NCI-H2196 (cell line): Measurements from ENCODE around the gene TFAP2E.

Source experiments
- DNase-seq: peaks from one replicate; lab custom pipeline; 2025; ENCODE audit not compliant: unreplicated experiment; lab: John Stamatoyannopoulos, UW

TFAP2E gene

DNA sequence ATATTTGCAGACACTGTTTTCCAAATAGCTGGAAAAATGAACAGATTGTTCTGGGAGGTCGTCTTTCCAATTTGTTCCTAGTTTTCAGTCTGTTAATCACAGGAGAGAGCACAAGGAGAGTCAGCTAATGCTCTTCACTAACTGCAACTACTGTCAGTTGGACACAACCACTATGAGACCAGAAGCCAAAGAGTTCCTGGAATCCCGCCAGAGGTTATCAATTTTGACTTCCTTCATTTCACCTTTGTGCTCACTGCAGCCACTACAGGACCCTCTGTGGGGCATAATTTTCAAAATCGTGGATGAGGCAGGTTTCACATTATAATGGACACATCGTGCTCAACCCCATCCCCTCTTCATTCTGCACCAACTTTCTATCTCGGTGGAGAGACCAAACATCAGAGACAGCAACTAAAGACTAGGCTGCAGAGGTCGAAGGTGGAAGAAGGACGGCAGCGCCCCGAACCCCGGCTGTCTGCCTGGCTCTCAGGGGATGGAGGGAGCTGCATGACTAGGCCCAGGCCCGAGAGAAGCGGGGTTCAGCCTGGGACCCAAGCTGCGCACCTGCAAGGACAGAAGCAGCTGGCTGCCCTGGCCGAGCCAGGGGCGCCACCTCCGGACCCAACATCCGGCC, 16.5 kb upstream of the TFAP2E start:
- no peak for DNase-seq

DNA sequence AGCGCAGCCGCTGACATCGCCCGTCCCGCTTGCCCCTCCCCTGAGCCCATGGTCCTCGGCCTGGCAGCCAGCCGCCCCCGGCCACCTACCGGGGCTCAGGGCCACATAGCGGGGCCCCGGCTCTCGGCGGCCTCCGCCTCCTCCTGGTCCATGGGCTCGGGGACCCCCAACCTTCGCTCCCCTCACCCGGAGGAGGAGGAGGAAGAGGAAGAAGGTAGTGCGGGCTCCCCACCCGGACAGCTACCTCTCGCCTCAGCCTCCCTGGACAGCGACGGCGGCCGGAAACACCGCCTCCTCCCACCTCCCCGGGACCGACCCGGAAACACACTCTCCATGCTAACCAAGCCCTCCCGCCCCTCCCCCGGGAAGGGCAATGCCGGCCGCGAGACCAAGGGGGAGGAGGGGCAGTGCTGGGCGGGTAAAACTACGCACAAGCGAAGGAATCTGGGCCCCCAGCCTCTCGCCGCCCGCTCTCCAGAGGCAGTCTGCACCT, 15.9 kb upstream of the TFAP2E start, which contains the start of gene KIAA0319L:
Gene KIAA0319L, minus strand, starts transcription at position 286 of the 493 bp plus-strand sequence. CDS start 2,912 bp downstream, outside the sequence.
- DNase-seq = peak; percentile 88

DNA sequence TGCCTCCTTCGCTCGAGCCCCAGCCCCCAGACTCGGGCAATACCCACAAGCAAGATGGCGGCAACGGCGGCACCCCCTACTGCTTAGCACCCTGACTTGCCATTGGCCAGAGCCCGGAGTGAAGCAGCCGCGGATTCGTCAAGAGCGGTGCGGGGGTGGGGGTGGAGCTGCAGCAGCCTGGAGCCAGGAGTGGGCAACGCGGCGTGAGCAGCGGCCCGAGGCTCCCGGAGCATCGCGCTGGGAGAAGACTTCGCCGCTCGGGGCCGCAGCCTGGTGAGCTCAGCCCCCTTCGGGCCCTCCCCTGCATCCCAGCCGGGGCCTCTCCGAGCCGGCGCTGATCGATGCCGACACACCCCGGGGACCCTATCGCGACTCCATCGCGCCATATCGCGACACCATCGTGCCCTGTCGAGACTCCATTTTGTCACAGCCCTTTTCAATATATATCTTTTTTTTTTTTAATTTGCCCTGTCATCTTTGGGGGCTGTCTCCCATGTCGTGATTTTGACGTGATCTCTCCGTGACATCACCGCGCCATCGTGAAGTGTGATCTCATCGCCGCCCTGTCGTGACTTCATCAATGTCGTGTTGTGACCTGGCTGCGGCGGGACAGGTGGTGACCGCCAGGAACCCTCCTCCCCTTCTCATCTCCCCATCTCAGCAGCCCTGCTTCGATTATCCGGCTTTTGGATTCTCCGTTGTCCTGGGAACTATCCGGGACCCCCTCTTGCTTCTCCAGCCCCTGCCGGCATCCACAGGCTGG, 15.3 kb upstream of the TFAP2E start, which contains the start of gene NCDN:
Gene NCDN, plus strand, starts transcription at position 189 of the 763 bp plus-strand sequence. Its CDS starts 392 bp downstream, at position 581.
- DNase-seq = peak; percentile 94

DNA sequence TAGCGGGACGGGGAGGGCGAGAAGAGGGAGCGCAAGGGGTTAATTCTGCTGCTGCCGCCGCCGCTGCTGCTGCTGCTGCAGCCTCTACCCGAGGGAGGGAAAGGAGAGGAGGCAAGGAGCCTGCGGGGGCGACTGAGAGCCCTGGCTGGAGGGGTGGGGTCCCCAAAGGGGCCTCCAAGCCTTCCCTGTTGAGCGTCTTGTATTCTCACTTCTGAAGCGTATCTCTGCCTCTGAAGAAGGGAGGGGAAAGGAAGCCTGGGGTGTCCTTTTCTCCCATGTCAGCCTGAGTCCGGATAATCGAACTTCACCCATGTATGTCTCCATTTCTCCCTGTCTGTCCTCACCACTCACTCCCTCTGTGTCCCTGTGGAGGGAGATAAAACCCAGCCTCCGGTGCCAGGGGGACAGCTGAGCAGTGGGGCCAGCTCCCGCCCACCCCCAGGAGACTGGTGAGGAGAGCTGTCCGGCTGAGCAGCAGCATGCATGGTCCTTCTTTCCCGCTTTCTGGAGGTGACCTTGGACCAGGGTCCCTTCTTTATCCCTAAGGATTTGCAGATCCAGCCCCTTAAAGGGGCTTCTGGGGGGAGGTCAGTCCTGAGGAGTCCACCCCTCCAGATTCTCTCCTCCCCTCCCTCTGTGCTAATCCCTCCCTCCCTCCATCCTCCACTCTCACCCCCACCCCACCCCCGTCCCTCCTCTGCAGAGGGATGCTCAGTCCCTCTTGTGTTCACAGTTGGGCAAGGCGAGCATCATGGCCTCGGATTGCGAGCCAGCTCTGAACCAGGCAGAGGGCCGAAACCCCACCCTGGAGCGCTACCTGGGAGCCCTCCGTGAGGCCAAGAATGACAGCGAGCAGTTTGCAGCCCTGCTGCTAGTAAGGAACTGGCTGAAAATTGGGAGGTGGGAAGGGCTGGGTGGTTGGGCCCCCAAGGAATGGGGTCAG, 14.5 kb upstream of the TFAP2E start:
- no peak for DNase-seq

DNA sequence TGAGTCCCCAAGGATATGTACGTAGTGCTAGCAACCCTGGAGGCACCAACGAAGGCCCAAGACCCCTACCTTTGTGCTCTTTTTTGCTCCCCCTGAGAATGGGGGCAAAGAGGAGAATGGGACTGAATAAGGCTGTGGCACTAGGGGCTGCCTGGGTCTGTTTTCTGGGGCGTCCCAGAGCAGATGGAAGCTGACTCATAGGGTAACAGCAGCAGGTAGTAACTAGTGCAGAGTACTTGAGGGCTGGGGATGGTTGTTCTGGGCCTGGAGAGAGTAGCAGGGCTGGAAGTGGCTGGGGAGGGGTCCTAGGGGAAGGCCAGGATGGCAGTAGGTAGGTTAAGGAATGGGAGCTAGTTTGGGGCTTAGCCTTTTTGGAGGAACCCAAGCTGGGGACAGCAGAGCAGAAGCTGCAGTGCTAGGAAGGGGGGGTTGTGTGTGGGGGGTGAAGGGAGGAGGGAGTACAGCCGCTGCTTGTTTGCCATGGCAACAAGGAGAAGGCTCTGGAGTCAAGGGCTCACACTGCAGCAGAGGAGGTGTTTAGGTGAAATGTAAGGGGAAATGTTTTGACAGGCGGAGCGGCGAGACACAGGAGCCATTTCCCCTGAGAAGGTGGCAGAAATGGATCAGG, 13.7 kb upstream of the TFAP2E start:
- no peak for DNase-seq

DNA sequence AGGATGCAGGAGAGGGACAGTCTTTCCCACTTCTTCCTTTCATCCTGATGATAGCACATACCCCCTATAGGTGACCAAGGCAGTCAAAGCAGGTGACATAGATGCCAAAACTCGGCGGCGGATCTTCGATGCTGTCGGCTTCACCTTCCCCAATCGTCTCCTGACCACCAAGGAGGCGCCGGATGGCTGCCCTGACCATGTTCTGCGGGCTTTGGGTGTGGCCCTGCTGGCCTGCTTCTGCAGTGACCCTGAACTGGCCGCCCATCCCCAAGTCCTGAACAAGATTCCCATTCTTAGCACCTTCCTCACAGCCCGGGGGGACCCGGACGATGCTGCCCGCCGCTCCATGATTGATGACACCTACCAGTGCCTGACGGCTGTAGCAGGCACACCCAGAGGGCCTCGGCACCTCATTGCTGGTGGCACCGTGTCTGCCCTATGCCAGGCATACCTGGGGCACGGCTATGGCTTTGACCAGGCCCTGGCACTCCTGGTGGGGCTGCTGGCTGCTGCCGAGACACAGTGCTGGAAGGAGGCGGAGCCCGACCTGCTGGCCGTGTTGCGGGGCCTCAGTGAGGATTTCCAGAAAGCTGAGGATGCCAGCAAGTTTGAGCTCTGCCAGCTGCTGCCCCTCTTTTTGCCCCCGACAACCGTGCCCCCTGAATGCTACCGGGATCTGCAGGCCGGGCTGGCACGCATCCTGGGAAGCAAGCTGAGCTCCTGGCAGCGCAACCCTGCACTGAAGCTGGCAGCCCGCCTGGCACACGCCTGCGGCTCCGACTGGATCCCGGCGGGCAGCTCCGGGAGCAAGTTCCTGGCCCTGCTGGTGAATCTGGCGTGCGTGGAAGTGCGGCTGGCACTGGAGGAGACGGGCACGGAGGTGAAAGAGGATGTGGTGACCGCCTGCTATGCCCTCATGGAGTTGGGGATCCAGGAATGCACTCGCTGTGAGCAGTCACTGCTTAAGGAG, 12.6 kb upstream of the TFAP2E start:
- peak; percentile 36 for DNase-seq

DNA sequence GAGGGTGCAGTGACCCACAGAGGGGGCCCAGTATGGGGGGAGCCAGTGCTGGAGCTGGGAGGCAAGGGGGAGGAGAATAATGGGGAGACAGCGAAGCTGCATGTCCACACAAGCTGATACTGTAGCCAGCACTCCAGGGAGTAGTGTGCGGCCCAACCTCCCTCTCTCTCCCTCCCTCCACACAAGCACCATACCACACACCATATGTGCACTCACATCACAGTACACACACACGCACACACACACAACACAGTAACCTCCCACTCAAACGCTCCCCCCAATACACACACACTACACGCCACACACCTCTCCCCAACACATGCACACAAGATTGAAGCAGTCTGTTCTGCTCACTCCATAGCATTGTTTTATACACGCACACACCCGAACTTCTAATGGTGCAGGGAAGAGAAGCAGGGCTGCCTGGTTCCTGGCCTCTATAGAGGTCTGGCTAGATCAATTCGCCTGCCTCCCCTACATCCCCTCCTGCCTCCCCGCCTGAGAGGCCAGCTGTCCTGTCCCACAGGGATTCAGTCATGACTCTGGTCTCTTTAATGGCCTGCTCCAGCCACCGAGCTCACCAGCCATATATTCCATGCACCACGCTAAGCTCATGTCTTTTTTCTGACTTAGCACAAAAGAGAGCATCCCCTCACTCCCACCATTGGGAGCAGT, 11.7 kb upstream of the TFAP2E start:
- DNase-seq = no peak

DNA sequence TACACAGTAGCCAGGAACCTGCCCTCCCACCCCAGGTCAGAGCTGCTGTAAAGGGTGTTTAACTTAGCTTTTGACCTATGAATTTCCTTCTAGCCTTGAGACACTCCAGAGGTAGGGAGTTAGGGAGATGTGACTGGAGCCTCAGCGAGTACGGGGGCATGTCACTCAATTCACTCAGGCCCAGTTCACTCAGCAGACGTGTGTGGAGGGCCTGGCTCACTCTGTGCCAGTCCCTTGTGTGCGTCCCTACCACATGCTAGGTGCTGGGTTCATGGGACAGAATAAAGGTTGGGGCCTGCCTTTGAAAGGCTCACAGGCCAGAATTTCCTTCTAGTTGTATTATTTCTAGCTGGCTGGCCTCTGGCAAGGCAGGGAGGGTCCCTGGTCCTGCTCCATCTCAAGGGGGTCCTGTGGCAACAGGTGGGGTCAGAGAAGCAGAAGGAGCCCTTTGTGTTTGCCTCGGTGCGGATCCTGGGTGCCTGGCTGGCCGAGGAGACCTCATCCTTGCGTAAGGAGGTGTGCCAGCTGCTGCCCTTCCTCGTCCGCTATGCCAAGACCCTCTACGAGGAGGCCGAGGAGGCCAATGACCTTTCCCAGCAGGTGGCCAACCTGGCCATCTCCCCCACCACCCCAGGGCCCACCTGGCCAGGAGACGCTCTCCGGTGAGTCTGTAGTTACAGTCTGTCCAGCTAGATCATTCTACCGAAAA, 11.0 kb upstream of the TFAP2E start:
- no peak for DNase-seq

DNA sequence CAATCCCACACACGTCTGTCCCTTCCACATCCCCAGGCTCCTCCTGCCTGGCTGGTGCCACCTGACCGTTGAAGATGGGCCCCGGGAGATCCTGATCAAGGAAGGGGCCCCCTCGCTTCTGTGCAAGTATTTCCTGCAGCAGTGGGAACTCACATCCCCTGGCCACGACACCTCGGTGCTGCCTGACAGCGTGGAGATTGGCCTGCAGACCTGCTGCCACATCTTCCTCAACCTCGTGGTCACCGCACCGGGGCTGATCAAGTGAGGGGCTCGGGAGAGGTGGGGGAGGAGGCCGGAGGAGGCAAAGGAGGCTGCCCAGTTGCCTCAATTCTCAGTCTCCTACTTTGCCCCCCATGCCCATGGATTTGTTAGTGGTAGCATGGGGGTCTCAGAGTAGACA, 9.9 kb upstream of the TFAP2E start:
- DNase-seq = no peak

DNA sequence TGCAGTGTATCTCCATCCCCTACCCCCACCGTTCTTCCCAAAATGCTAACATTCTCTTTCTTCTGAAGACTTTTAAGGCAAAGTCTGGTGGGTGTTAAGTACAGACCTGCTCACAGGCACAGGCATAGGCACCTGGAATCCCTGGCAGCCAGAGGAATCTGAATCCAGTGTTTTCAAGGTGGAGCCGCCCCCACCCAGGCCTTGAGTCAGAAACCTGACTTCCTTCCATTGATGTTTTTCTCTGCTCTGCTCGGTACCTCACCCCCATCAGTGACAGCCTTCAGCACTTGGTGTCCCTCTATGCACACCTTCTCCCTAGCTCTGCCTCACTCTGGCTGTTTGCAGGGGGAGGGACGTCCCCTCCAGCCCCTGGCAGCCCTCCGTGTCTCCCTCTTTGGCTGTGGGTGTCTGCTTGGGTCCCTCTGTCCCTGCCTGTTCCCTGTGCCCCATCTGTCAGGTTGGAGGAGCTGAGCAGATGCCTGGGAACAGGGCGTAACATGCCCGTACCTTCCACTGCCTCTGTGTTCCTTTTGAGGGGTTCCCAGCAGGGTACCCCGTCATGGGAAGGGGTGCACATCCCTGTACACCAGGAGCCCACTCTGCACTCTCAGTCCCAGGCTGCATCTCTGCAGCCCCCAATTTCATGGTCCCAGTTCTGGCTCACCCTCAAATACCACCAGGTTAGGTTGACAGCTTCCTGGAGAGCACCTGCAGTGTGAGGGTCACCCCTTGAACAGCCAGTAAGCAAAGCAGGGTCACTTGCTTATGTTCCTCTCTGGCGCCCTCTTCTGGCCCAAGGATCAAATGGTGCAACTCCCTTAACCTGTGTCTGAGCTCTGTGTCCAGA, 8.9 kb upstream of the TFAP2E start:
- peak; percentile 85 for DNase-seq

DNA sequence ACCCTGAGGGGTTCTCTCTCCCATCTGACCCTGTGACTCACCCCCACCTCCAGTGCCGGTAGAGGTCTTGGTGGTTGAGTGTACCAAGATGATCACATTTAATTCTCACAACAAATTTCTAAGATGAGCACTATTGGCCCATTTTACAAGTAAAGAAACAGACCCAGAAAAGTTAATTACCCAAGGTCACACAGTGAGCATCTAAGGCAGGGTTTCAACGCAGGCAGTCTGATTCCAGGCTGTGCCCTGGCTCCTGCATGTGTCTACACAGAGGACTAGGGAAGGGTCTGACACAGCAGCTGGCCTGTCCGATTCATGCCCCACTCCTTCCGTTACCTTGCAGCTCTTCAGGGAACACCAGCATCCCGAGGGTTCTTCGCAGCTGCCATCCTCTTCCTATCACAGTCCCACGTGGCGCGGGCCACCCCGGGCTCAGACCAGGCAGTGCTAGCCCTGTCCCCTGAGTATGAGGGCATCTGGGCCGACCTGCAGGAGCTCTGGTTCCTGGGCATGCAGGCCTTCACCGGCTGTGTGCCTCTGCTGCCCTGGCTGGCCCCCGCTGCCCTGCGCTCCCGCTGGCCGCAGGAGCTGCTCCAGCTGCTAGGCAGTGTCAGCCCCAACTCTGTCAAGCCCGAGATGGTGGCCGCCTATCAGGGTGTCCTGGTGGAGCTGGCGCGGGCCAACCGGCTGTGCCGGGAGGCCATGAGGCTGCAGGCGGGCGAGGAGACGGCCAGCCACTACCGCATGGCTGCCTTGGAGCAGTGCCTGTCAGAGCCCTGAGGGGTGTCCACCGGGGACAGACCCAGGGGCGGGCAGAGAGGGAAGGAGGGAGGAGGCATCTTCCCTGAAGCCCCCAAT, 8.0 kb upstream of the TFAP2E start:
- no peak for DNase-seq

DNA sequence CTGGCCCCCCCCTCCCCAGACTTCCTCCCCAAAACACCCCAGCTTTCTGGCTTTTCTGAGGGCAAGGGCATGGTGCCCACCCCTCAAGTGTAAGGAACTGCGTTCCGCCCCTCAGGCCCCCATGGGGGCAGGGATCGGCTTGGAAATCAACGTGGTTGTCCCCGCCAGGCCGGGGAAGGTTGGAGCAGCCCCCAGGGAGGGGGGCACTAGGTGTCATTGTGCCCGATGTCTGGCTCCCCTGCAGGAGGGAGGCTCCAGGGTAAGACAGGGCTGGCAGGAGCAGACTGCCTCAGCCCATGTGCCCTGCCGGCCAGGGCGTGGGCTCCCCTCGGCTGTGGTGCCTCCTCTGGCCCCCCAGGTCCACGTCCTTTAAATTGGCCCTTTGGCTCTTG, 7.4 kb upstream of the TFAP2E start:
- DNase-seq = no peak

DNA sequence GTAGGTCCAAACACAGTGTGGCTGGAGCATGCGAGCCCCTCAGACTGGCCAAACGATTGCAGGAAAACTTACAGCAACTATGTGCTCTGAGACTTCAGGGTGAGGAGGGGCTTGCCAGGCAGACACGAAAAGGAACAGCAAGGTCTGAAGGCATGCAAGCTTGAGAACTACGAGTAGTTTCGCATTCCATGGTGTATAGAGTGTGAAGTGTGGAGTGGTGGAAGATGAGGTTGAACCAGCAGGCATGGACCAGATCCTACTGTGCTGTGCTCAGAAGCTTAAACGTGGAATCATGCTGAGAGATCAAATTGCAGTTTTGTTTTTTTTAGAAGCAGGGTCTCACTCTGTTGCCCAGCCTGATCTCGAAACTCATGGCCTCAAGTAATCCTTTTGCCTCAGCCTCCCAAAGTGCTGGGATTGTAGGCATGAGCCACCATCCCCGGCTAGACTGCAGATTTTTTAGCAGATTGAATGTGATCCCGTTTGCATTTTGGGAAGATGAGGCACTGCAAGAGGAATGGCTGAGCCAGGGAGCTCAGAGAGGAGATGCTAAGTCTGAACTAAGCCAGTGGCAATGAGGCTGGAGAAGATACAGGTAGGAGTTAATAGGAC, 5.1 kb upstream of the TFAP2E start:
- DNase-seq = no peak

DNA sequence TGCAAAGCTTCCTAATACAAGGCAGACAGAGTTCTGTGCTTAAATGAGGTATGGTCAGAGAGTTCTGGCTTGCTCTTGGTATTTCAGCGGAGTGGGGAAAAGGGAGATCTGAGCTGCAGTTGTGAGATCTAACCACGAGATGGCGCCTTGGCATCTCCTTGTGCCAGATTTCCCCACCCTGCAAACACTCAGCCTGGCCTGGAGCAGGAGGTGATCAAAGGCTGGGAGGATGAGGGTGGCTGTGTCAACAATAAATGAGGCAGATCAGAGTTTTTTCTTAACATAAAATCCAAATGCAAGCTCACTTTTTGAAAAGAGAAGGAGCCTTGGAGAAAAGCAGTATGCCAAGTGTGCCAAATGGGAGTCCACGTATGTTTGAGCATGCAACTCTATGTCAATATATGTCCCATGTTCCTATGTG, 4.1 kb upstream of the TFAP2E start:
- peak; percentile 72 for DNase-seq

DNA sequence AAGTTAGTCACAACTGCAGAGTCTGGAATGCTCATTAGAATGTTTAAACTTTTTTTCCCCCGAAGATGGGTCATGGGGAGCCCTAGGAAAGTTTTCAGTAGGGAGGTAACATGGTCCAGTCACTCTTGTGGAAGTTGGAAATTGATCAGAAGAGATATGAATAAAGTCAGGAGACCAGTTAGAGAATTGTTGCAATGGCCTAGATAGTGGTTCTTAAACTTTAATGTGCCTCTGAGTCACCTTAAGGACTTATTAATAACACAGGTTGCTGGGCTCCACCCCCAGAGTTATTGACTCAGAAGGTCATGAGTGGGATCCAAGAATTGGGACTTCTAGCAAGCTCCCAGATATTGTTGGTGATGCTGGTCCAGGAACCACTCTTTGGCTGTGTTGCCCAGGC, 3.2 kb upstream of the TFAP2E start:
- no peak for DNase-seq

DNA sequence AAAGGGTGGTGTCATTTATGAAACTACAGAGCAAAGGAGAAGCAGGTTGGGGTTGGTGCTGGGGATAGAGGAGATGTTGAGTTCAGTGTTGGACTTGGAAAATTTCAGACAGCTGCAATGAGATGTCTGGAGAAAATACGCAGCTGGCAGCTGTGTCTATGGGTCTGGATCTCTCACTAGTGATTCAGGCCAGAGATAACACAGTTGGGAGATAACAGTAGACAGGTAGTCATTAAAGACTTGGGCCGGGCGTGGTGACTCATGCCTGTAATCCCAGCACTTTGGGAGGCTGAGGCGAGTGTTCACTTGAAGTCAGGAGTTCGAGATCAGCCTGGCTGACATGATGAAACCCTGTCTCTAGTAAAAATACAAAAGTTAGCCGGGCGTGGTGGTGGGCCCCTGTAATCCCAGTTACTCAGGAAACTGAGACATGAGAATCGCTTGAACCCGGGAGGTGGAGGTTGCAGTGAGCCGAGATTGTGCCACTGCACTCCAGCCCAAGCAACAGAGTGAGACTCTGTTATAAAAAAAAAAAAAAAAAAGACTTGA, 2.5 kb upstream of the TFAP2E start:
- DNase-seq = no peak
